ENCODE data around the gene PDE6H.

DNA sequence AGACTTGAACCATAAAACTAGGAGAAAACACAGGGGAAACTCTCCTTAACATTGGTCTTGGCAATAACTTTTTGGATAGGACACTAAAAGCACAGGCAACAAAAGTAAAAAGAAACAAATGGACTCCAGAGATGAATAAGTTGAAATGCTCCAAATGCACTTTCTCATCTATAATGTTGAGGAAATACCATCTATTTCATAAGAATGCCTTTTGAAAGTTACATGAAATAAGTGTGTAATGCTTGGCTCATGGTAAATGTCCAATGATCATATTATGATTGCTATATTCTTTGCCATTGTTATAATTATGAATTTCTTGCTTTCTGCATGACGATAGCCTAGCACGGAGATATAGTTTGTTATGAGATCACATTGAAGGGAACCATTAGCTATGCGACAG lies 19.8 kb downstream of the PDE6H start:
- TF ChIP-seq POLR2A (IDR thresholded peaks at IDR 0.05): no peak
- TF ChIP-seq CTCF (IDR thresholded peaks at IDR 0.05): no peak
